T-helper 1 cell treated with Interleukin-12 subunit alpha and Interleukin-12 subunit beta and Interleukin-4 antibody, amounts not matched to agents 30 μg/mL and 1 μg/mL, for 36 hours (primary cell): ENCODE measurements around the gene MPST.

Source experiments
- H3K27ac Mint-ChIP-seq: one replicate; pipeline ENCODE4 v1.8.0; 2021; ENCODE audit warnings: mild to moderate bottlenecking, mixed read lengths
- H3K27me3 Mint-ChIP-seq: one replicate; pipeline ENCODE4 v1.8.0; 2021; ENCODE audit warnings: low read depth, mixed read lengths
- H3K36me3 Mint-ChIP-seq: one replicate; pipeline ENCODE4 v1.8.0; 2021; ENCODE audit warnings: low read depth, mixed read lengths
- H3K4me1 Mint-ChIP-seq: one replicate; pipeline ENCODE4 v1.8.0; 2021; ENCODE audit warnings: low read depth, mixed read lengths
- H3K4me3 Mint-ChIP-seq: one replicate; pipeline ENCODE4 v1.8.0; 2021; ENCODE audit warnings: mild to moderate bottlenecking, moderate library complexity, mixed read lengths
- H3K9me3 Mint-ChIP-seq: one replicate; pipeline ENCODE4 v1.8.0; 2021; ENCODE audit warnings: mixed read lengths

MPST gene

DNA sequence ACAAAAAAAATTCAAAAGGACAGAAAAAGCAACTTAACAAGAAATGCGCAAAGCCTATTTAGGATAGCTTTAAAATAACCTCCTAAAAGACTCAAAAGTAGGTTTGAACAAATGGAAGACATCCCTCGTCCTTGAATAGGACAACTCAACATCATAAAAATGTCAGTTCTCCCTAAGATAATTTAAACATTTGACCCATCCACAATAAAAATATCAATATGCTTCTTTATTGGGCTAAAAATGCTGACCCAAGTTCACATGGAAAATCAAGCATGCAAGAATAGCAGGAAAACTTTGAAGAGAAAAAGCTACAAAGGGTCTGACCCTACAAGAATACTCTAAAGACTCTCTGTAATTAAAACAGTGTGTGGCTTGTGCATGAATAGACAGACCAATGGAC, 19.9 kb downstream of the MPST start:
- H3K27ac Mint-ChIP-seq: no peak overlapping the region
- H3K9me3 Mint-ChIP-seq: no peaks in the 10 kb centered on the region
- no peak overlapping the region for H3K4me3 Mint-ChIP-seq
- H3K36me3 Mint-ChIP-seq: no peaks in the 10 kb centered on the region
- H3K27me3 Mint-ChIP-seq: peaks cover 12% of the 10 kb centered on the region
- peaks cover 18% of the 10 kb centered on the region for H3K4me1 Mint-ChIP-seq

DNA sequence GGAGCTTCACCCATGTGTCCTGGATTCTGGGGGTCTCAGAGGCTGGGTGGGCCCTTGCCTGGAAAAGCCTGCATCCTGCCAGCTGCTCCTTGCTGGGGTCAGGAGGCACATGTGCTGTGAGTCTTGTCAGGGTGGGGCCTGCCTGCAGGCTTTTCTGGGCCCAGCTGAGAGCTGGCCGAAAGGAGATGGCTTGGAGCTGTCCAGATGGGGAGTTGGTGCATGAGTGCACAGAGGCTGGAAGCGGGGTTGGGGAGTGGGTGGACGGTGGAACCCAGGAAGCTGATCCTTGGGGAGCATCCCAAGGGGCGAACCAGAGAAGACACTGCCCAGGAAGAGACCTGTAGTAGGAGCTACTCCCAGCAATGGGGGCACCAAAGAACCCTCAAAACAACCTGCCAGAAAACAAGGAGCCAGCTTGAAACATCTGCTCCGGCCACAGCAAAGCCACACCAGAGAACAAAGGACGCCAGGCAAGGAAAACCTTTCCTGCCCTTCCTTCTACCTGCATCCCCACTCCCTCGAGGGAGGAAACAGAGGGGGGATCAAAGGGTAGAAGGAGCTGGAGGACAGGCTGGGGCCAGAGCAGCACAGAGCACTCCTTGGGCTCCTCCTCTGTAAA, 23.8 kb downstream of the MPST start:
- Mint-ChIP-seq H3K4me1 (peaks cover 26% of the 10 kb centered on the region), H3K36me3 (no peaks in the 10 kb centered on the region), H3K27me3 (peaks cover 3% of the 10 kb centered on the region)

DNA sequence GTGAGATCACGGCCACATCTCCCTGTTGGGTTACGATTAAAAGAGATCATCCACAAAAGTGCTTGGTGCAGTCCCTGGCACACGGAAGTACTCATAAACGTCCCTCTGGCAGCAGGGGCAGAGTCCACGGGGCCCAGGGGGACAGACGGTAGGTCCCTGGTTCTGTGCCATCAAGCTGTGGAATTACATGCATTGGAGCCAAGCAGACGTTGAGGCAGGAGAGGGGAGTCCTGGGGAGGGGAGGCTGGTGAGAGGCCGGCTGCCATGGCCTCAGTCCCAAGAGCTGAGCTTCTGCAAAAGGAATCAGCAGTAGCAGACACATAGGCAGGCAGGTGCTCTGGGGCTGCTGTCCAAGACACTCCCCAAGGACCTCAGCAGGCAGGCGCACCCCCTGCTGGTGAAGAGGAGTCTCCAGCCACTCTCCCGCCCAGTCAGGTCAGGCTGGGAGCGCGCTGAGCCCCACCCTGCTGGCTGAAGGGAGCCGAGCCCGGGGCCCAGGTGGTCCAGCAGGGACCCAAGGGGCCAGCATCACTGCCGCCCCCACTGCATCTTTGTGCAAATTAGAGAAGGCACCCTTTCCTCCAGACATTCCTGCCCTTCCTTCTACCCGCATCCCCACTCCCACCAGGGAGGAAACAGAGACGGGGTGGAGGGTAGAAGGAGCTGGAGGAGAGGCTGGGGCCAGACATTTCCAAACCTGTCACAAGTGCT, 24.4 kb downstream of the MPST start:
- no peaks in the 10 kb centered on the region for H3K9me3 Mint-ChIP-seq
- no peaks in the 10 kb centered on the region for H3K36me3 Mint-ChIP-seq
- H3K4me1 Mint-ChIP-seq: peaks cover 26% of the 10 kb centered on the region
- no peak overlapping the region for H3K27ac Mint-ChIP-seq
- peaks cover 3% of the 10 kb centered on the region for H3K27me3 Mint-ChIP-seq
- no peak overlapping the region for H3K4me3 Mint-ChIP-seq

More for the DNA sequence above, 23.8 kb downstream of the MPST start:
- H3K4me3 Mint-ChIP-seq: no peak overlapping the region
- no peak overlapping the region for H3K27ac Mint-ChIP-seq
- H3K9me3 Mint-ChIP-seq: no peaks in the 10 kb centered on the region

DNA sequence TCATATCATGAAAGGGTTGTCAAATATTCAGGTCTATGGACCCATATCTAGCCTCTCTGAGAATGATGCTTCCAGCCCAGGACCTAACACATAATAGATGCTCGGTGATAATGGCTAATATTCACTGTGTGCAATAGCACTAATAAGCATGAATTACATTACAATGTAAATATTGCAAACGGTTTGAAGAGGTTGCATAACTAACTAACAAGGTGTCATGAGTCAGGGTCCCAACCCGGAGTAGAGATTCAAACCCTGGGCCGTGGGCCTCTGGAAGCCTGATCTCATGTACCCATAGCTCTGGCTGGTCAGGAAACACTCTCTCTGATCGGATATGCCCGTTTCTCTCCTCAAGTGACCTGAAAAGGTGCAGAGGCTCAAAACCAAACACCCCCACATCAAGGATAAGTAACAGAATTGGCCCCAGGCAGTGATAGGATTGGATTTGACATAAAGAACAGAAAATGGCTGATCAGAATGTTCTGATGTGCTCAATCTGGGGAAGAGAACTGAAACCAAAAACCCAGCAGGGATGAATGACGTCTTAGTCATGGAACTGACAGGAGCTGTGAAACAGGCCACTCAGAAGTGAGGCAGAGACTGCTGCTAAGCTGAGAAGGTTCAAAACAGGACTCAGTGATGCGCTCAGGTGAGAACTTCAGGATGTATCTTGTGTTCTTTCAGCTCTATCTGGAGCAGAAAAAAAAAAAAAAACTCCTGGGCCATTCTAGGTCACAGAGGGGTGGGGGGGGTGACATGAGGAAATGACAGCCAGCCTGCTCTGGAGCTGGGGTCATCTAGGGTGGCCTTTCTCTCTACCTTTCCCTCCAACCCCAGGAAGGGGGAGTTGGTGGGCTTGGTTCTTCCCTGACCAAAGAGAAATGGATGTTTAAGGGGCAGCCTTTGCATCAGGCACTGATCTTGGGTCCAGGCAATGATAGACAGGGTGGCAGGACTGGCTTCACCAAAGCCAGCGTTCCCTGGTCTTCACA, 25.4 kb downstream of the MPST start:
- Mint-ChIP-seq H3K27me3 (peaks cover 3% of the 10 kb centered on the region), H3K27ac (no peak overlapping the region), H3K9me3 (no peaks in the 10 kb centered on the region), H3K4me1 (peaks cover 26% of the 10 kb centered on the region), H3K36me3 (no peaks in the 10 kb centered on the region), H3K4me3 (no peak overlapping the region)

DNA sequence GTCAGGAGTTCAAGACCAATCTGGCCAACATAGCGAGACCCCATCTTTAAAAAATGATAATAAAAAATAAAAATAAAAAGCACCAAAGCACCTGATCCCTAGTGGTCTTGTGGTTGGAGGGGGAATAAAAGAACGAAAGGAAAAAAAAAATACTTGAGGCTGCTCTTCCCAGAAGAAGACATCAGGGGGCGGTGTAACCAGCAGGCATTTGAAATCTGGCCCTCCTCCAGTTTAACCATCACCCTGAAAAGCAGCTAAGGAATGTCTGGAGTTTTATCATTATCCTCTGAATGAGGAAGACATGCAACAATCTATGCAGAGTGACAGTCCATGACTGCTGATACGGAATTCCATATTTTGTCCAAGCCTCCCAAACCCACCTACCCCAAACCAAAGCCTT, 26.4 kb downstream of the MPST start:
- H3K4me1 Mint-ChIP-seq: peaks cover 21% of the 10 kb centered on the region
- H3K27ac Mint-ChIP-seq: no peak overlapping the region
- H3K4me3 Mint-ChIP-seq: no peak overlapping the region
- H3K36me3 Mint-ChIP-seq: no peaks in the 10 kb centered on the region
- peaks cover 3% of the 10 kb centered on the region for H3K27me3 Mint-ChIP-seq
- H3K9me3 Mint-ChIP-seq: no peaks in the 10 kb centered on the region

DNA sequence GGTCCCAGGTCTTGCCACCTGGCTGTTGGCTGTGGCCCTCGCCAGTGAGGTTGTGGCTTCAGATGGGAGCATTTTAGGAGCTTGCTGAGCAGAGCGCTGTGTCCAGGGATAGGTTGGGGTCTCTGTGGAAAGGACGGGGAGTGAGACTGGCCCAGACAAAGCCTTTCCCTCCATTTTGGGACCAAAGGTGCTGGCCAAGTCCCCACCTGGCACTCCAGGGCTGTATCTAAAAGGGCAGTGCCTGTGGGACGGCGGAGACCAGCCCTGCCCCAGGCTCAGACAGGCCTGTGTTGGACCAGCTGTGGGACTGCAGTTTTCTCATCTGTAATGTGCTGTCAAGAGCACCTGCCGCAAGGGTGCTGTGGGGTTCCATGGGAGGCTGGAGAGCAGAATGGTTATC, 27.0 kb downstream of the MPST start:
- no peak overlapping the region for H3K4me3 Mint-ChIP-seq
- peaks cover 1% of the 10 kb centered on the region for H3K27me3 Mint-ChIP-seq
- no peaks in the 10 kb centered on the region for H3K9me3 Mint-ChIP-seq
- no peaks in the 10 kb centered on the region for H3K36me3 Mint-ChIP-seq
- H3K27ac Mint-ChIP-seq: no peak overlapping the region
- H3K4me1 Mint-ChIP-seq: peaks cover 16% of the 10 kb centered on the region

DNA sequence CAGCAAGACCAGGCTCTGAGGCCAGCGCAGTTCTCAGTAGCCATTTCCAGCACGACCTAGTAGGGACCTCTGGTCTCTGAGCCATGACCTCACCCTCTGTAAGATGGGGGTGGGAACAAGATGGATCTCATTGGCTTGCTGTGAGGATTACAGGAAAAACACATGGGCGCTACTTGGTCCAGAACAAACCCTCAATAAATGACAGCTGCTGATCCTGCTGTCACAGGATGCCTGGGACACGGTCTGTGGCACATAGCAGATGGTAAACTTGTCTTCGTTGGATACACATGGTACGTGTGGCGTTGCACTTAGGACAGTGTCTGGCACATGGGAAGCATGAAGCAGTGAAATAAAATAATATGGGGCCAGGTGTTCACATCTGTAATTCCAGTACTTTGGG, 27.5 kb downstream of the MPST start:
- peaks cover 14% of the 10 kb centered on the region for H3K4me1 Mint-ChIP-seq
- no peak overlapping the region for H3K27ac Mint-ChIP-seq

DNA sequence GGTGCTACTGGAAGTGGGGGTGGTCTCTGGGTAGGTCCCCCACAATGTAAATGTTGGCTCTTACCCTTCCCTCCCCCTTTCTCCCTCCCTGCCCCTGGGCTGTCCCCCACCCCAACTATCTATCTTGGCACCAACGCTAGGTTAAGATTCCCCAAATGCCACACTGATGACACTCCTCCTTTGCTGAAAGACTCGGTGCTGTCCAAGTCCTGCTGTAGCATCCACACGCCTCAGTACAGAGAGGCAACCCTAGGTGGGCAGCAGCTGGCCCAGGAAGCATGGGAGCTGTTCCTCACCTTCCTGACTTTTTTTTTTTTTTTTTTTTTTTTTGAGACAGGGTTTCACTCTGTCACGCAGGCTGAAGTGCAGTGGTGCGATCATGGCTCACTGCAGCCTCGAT, 28.6 kb downstream of the MPST start:
- no peaks in the 10 kb centered on the region for H3K27me3 Mint-ChIP-seq
- peaks cover 18% of the 10 kb centered on the region for H3K4me1 Mint-ChIP-seq
- H3K9me3 Mint-ChIP-seq: no peaks in the 10 kb centered on the region
- no peaks in the 10 kb centered on the region for H3K36me3 Mint-ChIP-seq
- no peak overlapping the region for H3K4me3 Mint-ChIP-seq
- no peak overlapping the region for H3K27ac Mint-ChIP-seq

More for the DNA sequence above, 27.5 kb downstream of the MPST start:
- no peaks in the 10 kb centered on the region for H3K36me3 Mint-ChIP-seq
- no peak overlapping the region for H3K4me3 Mint-ChIP-seq
- no peaks in the 10 kb centered on the region for H3K9me3 Mint-ChIP-seq
- no peaks in the 10 kb centered on the region for H3K27me3 Mint-ChIP-seq

DNA sequence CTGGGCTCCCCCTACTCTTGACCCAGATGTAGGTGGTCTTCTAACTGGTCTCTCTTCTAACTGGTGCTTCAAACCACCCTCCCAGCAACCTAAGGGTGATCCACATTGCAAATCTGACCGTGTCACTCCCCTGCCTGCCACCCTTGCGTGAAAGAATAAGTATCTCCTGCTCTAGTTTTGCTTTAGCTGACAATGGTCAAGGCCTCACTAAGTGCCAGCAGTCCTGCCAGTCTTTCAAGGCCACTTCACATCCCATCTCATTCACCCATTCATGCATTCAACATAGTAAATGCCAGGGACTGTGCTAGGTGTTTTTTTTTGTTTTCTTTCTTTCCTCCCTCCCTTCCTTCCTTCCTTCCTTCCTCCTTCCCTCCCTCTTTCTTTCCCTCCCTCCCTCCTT, 29.7 kb downstream of the MPST start:
- Mint-ChIP-seq H3K4me3 (no peak overlapping the region), H3K27me3 (no peaks in the 10 kb centered on the region), H3K9me3 (no peaks in the 10 kb centered on the region), H3K4me1 (peaks cover 14% of the 10 kb centered on the region), H3K27ac (no peak overlapping the region), H3K36me3 (no peaks in the 10 kb centered on the region)

DNA sequence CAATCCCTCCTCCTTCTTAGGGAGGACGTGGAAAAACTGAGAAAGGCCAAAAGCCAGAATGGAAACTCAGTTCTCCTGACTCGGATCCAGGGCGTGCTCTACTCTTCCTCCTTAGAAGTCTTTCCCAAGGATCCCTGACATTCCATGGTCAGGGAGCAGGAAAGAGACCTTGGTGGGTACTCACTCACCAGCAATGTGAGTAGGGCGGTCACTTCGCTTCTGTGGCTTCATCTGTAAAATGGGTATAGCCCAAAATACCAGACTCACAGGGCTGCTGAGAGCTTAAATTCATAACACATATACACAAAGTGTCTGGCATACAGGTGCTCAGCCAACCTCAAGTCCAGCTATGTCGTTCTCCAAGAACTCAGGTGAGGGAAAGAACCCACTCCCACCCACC, 31.4 kb downstream of the MPST start:
- Mint-ChIP-seq H3K4me1 (peaks cover 6% of the 10 kb centered on the region), H3K4me3 (peak overlapping the region; percentile 65), H3K36me3 (peaks cover 4% of the 10 kb centered on the region), H3K27me3 (no peaks in the 10 kb centered on the region), H3K9me3 (no peaks in the 10 kb centered on the region), H3K27ac (no peak overlapping the region)

DNA sequence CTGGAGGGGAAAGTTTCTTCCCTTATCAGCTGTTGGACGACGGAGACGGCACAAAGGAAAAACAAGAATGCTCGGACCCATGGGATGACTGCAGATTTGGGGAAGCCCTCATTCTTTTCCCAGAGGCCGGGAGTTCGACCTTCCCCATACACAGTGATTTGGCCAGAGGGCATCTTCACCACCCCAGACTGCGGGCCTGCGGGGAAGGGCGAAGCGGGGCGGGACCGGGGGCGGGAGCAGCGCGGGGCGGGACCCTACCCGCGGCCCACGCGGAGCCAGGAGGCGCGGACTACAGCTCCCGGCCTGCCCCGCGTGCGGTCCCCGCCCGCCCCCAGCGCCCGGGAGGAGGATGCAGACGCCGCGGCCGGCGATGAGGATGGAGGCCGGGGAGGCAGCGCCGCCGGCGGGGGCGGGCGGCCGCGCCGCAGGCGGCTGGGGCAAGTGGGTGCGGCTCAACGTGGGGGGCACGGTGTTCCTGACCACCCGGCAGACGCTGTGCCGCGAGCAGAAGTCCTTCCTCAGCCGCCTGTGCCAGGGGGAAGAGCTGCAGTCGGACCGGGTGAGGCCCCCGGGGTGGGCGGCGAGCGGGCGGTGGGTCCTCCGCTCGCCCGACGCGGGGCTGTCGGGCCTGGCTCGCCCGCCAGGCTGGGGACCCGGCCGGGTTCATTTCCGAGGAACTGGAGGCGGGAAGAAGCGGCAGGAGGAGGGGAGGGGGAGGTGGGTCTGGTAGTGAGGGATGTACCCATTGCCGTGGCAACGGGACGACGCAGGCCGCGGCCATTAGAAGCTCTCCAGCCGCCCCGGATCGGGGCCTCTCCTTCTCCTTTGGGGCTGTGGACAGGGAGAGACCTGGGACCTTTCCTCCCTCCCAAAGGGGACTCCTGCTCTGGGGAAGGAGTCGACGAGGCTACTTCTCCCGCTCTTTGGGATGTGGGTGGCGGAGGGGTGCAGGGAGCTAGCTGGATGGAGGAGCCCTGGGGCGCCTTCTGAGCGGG, 32.1 kb downstream of the MPST start, which contains the start of gene KCTD17:
Gene KCTD17, plus strand, starts transcription at position 352 of the 995 bp plus-strand sequence. Its CDS starts 19 bp downstream, at position 371.
- Mint-ChIP-seq H3K27me3 (no peaks in the 10 kb centered on the region), H3K27ac (peak within 1 kb of the TSS; percentile 39), H3K4me3 (peak within 1 kb of the TSS; percentile 87), H3K9me3 (no peaks in the 10 kb centered on the region), H3K36me3 (peaks cover 8% of the 10 kb centered on the region), H3K4me1 (peaks cover 6% of the 10 kb centered on the region)

DNA sequence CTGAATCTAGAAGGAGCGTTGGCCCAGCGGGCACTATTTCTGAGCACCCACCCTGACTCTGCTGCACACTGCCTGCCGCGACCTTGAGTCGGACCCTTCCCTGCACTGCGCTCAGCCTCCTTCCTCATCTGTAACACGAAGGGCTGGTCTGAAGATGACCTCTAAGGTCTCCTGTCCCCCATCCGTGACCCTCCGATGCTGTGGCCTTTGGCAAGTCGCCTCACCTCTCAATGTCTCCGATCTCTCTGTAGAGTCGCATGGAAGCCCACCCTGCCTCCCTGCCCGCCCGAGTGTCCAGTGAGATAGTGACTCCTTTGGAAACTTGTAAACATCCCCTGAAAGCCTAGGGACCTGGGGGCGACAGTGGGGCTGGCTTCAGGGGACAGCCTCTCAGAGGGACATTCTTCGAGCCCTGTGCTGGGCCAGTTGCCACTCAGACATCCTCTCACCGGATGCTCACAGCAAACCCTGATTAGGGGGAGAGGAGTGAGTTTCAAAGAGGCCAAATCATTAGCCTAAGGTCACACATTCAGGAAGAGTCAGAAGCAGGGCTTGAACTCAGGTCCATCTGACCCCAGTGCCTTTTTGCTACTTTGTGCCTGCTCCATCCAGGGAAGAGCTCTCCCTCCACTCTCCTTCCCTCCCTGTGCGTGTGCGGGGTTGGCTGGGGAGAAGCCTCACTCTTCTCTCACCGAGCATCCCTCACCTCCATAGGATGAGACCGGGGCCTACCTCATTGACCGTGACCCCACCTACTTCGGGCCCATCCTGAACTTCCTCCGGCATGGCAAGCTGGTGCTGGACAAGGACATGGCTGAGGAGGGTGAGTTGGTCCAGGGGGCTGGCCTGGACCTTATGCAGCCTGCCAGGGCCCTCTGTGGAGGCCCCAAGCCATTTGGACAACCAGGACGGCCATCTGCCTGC, 33.1 kb downstream of the MPST start:
- Mint-ChIP-seq H3K36me3 (peaks cover 11% of the 10 kb centered on the region), H3K4me3 (peak overlapping the region; percentile 87), H3K4me1 (peaks cover 6% of the 10 kb centered on the region), H3K27ac (peak overlapping the region; percentile 39), H3K9me3 (no peaks in the 10 kb centered on the region), H3K27me3 (no peaks in the 10 kb centered on the region)
